Fibroblast of pulmonary artery (primary cell): ENCODE data around the gene CD81.

ENCODE experiments used
- DNase-seq: peaks from one replicate; pipeline ENCODE4 v3.0.0-alpha.2; 2010; ENCODE audit warnings: low read depth
- H3K4me3 ChIP-seq: replicated peaks from 2 replicates; pipeline ENCODE4 v1.5.1; 2011; ENCODE audit warnings: low read depth, mild to moderate bottlenecking, control low read depth, low read length, moderate library complexity
- TF ChIP-seq, protein P1 (sequence below): IDR thresholded peaks from 2 replicates; pipeline ENCODE4 v1.5.1; 2011; ENCODE audit warnings: mild to moderate bottlenecking, control low read depth, low read length, inconsistent platforms; ENCODE audit errors: missing control alignments

Gene CD81

DNA sequence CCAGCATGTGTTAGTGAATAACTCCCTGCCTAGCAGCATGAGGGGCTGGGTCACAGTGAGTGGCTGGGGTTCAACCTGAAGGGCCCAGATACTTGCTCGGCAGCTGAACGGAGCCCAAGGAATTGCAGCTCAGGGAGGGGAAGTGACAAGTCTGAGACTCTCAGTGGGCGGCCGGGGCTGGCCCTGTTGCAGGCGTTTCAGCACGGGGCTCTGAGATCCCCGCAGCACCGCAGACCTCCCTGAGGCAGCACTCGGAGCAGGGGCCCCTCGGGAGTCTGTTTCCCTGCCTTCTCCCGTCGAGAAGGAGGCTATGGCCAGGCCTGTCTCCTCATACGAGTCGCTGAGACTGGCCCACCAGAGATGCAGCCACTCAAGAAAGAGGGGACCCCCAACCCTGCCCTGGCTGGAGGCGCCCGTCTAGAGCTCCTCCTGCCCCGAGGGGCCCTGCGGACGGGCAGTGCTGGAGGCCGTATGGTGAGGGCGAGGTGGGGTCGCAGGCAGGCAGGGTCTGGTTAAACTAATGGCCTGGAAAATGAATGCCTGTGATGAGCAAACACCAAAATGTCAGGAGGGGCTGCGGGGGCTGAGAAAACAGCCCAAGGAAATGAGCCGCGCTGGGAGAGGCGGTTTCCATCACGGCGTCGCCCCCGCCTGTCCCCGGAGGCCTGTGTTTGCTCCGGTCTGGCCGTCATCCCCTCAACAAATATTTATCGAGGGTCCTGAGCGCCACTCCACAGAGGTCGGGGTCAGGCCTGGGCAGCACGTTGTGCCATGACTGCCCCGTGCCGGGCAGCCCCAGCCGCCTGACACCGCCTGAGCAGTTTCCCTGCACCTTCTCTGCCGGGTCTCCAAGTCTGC is 32.7 kb downstream of the CD81 start:
- H3K4me3 ChIP-seq, result no peak overlapping the region
- no peak for DNase-seq
- TF ChIP-seq, protein P1, sequence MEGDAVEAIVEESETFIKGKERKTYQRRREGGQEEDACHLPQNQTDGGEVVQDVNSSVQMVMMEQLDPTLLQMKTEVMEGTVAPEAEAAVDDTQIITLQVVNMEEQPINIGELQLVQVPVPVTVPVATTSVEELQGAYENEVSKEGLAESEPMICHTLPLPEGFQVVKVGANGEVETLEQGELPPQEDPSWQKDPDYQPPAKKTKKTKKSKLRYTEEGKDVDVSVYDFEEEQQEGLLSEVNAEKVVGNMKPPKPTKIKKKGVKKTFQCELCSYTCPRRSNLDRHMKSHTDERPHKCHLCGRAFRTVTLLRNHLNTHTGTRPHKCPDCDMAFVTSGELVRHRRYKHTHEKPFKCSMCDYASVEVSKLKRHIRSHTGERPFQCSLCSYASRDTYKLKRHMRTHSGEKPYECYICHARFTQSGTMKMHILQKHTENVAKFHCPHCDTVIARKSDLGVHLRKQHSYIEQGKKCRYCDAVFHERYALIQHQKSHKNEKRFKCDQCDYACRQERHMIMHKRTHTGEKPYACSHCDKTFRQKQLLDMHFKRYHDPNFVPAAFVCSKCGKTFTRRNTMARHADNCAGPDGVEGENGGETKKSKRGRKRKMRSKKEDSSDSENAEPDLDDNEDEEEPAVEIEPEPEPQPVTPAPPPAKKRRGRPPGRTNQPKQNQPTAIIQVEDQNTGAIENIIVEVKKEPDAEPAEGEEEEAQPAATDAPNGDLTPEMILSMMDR, result no peak

DNA sequence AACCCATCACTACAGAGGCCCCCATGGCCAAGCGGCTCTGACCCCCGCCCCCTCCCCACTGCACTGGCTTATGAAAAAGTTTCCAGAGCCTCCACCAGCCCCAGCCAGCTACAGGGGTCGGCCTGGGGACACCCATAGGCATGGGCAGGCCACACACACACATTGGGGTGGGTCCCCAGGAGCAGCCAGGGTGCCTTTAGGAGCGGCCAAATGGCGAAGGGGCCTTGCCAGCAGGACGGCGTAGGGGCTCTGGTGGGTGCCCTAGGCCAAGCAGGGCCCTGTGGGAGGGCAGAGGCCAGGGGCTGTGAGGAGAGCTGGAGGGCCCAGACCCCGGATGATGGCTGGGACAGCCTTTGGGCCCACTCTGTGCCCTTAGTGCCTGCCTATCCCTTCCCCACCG is 33.5 kb downstream of the CD81 start:
- TF ChIP-seq, protein P1, result no peak
- no peak overlapping the region for H3K4me3 ChIP-seq
- no peak for DNase-seq

DNA sequence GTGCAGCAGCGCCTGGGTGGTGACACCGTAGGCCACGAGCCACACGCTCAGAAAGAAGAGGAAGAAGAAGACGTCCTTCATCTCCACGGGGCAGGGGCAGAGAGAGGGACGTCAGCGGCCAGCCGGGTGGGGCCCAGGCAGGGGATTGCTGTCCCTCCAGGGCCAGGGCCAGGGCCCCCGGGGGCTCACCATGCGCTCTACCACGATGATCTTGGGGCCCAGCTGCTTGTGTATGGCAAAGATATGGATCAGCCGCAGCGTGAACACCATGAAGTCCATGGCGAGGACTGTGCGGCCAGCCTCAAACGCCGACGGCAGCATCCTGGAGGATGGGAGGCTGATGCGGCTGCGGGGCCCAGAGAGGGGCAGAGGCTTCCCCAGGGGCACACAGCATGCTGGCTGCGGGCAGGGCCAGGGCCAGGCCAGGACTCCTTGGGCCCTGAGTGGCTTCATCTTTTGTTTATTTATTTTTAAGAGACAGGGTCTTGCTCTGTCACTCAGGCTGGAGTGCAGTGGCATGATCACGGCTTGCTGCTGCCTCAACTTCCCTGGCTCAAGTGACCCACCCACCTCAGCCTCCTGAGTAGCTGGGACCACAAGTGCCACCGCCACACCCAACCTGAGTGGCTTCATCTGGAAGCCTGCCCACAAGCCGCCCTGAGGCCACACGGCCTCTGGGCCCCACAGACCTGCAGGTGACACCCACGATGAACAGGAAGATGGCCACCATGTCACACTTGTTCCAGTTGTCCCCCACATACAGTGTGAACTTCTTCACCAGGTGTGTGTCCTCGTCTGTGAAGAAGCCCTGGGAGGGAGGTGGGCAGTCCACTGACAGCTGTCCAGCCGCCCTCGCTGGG is 34.6 kb downstream of the CD81 start:
- H3K4me3 ChIP-seq, result no peak overlapping the region
- TF ChIP-seq, protein P1, result no peak
- no peak for DNase-seq

DNA sequence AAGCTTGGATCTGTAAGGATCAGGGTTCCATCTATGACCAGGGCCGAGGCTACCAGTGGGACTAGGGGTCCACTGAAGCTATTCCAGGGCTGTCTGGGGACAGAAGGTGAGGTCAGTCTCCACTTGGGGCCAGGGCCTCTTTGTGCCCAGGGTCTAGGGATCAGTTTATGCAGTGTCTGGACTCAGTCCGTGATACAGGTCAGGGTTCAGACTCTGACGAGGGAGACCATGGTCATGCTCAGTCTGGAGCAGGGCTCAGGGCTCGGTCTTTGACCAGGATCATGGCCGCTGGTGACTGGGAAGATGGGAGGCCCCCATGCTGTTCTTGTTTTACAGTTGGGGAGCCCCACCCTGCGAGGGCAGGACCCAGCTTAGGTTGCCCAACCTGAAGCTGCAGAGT is 35.2 kb downstream of the CD81 start:
- no peak overlapping the region for H3K4me3 ChIP-seq
- TF ChIP-seq, protein P1, result no peak
- DNase-seq, result no peak

DNA sequence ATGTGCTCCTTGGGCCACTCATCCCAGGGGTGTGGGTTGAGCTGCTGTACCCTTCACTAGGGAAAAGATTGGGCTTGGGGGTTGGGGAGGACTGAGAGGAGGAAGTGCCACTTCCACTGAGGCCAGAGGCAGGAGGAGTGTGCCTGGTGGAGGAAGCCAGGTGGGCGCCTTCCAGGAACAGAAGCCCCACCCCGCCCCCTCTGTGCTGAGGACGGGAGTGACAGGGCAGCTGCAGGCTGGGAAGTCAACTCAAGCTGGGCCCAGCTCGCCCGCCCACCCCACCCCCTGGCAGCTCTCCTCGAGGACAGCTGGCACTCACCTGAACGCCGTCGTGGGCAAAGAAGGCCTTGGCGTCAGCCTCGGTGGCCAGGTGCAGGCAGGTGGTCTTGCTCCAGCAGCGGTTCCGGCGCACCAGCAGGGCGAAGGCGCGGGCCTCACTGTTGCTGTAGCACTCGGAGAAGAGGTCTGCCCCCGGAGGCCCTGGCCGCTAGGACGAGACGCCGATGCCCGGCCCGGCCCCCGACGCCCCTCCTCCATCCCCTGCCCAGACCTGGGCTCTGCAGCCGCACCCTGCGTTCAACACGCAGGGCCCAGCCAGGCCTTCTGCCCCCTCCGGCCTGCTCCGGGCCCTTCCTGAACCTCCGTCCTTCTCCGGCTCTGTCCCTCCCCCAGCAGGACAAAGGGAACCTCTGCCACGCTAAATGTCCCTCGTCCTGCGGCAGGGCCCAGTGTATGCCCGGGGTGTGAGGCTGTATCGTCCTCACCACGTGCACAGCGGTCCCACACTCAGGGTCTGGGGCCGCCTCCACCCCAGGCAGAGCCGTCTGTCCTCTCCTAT is 36.9 kb downstream of the CD81 start:
- H3K4me3 ChIP-seq, result no peak overlapping the region
- TF ChIP-seq, protein P1, result no peak
- no peak for DNase-seq

DNA sequence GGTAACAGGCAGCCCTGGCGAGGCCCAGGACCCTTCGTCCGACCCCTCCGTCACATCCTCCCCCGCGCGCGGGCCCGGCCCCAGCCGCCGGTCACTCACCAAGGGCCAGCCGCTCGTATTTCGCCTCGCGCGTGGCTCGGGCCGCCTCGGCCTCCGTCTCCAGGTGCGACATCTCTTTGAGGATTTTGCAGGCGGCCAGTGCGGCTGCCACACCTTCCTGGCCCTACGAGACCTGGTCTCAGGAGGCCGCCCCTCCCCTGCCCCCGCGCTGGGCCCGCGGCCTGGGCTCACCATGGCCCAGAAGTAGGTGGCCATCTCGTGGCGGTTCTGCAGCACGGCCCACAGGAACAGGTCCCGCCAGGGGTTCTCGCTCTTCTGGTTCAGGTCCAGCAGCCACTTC is 37.5 kb downstream of the CD81 start:
- no peak for DNase-seq
- TF ChIP-seq, protein P1, result no peak
- no peak overlapping the region for H3K4me3 ChIP-seq
